ENCODE measurements around the gene SIDT1.

The SIDT1 gene

DNA sequence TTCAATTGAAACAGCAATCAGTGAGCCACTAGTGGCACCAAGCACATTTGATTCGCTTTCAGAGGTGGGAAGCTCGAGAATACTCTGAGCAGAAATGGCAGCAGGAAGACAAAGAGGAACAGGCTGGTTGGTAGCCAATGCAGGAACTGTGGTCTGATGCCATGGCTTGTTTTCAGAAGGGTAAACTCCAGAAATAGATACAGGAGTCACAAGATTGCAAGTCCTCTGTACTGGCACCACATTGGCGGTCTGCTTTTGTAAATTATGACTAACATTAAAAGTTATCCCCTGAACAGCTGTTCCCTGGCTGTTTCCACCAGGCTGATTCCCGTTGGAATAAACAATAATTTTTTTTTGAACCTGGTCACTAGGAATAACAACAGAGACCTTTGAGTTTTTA lies 128.5 kb downstream of the SIDT1 start:
- no peaks in the 10 kb centered on the region for H3K4me1 ChIP-seq (ENCODE audit: low read depth, poor library complexity, severe bottlenecking)
- no peak overlapping the region for H3K4me2 ChIP-seq
- no peak overlapping the region for H3K4me3 ChIP-seq (IDR thresholded peaks at IDR 0.05; ENCODE audit: insufficient read depth, low read depth, low read length)
- no peak for TF ChIP-seq CTCF (conservative IDR thresholded peaks at IDR 0.05; ENCODE audit: low read depth, low read length)
- H4K20me1 ChIP-seq (ENCODE audit: insufficient read depth): no peaks in the 10 kb centered on the region
- H3K79me2 ChIP-seq (ENCODE audit: insufficient read depth, low read depth): no peaks in the 10 kb centered on the region
- H3K36me3 ChIP-seq (ENCODE audit: insufficient read depth): no peaks in the 10 kb centered on the region
- H3K27ac ChIP-seq: no peak overlapping the region
- H2AFZ ChIP-seq (ENCODE audit: low read depth): no peak overlapping the region
- no peaks in the 10 kb centered on the region for H3K27me3 ChIP-seq (ENCODE audit: insufficient read depth, low read depth)
- no peak overlapping the region for H3K9ac ChIP-seq

GRCh38 chr3:113662824-113663223 lies 130.5 kb downstream of the SIDT1 start:
- H3K27ac ChIP-seq: no peak overlapping the region
- H3K79me2 ChIP-seq (ENCODE audit: insufficient read depth, low read depth): no peaks in the 10 kb centered on the region

GRCh38 chr3:113663324-113663750 lies 131.0 kb downstream of the SIDT1 start:
- Histone ChIP-seq H3K27ac (no peak overlapping the region), H3K4me1 (ENCODE audit: low read depth, poor library complexity, severe bottlenecking) (no peaks in the 10 kb centered on the region), H3K36me3 (ENCODE audit: insufficient read depth) (no peaks in the 10 kb centered on the region), H3K27me3 (ENCODE audit: insufficient read depth, low read depth) (no peaks in the 10 kb centered on the region), H3K4me2 (no peak overlapping the region), H3K79me2 (ENCODE audit: insufficient read depth, low read depth) (no peaks in the 10 kb centered on the region), H3K4me3 (IDR thresholded peaks at IDR 0.05; ENCODE audit: insufficient read depth, low read depth, low read length) (no peak overlapping the region), H4K20me1 (ENCODE audit: insufficient read depth) (no peaks in the 10 kb centered on the region), H2AFZ (ENCODE audit: low read depth) (no peak overlapping the region), H3K9ac (no peak overlapping the region)
- TF ChIP-seq CTCF (conservative IDR thresholded peaks at IDR 0.05; ENCODE audit: low read depth, low read length): no peak

More at GRCh38 chr3:113662824-113663223, 130.5 kb downstream of the SIDT1 start:
- H3K36me3 ChIP-seq (ENCODE audit: insufficient read depth): no peaks in the 10 kb centered on the region
- H3K4me2 ChIP-seq: no peak overlapping the region
- H3K4me1 ChIP-seq (ENCODE audit: low read depth, poor library complexity, severe bottlenecking): no peaks in the 10 kb centered on the region
- no peak overlapping the region for H3K9ac ChIP-seq
- no peak for TF ChIP-seq CTCF (conservative IDR thresholded peaks at IDR 0.05; ENCODE audit: low read depth, low read length)
- H4K20me1 ChIP-seq (ENCODE audit: insufficient read depth): no peaks in the 10 kb centered on the region
- no peak overlapping the region for H3K4me3 ChIP-seq (IDR thresholded peaks at IDR 0.05; ENCODE audit: insufficient read depth, low read depth, low read length)
- no peaks in the 10 kb centered on the region for H3K27me3 ChIP-seq (ENCODE audit: insufficient read depth, low read depth)
- H2AFZ ChIP-seq (ENCODE audit: low read depth): no peak overlapping the region

- H4K20me1 ChIP-seq (ENCODE audit: insufficient read depth): no peaks in the 10 kb centered on the region
- H3K27me3 ChIP-seq (ENCODE audit: insufficient read depth, low read depth): no peaks in the 10 kb centered on the region
- H3K4me1 ChIP-seq (ENCODE audit: low read depth, poor library complexity, severe bottlenecking): no peaks in the 10 kb centered on the region
- H3K4me3 ChIP-seq (IDR thresholded peaks at IDR 0.05; ENCODE audit: insufficient read depth, low read depth, low read length): no peak overlapping the region
- no peaks in the 10 kb centered on the region for H3K36me3 ChIP-seq (ENCODE audit: insufficient read depth)
- TF ChIP-seq CTCF (conservative IDR thresholded peaks at IDR 0.05; ENCODE audit: low read depth, low read length): no peak
- no peak overlapping the region for H3K4me2 ChIP-seq
- H3K27ac ChIP-seq: no peak overlapping the region
- H3K79me2 ChIP-seq (ENCODE audit: insufficient read depth, low read depth): no peaks in the 10 kb centered on the region
- no peak overlapping the region for H2AFZ ChIP-seq (ENCODE audit: low read depth)
- no peak overlapping the region for H3K9ac ChIP-seq
These were observed 131.4 kb downstream of the SIDT1 start for GRCh38 chr3:113663761-113664160.
